Esophagus muscularis mucosa (tissue), 4 donors: ENCODE results near the gene SNRPD1. TPM values are rescaled to one million over a fixed set of nuclear protein-coding genes. Genes with fewer than 3 reads are reported as not detected.

Source experiments
- small RNA-seq, 3 donors: library from RNA; depleted of rRNA; stranded (forward); fragments of <200 nt; gene quantifications; one replicate each; pipeline ENCODE3, GENCODE V24; 2016
- total RNA-seq, 4 donors: library from RNA; depleted of rRNA; stranded (reverse); fragments of >200 nt; gene quantifications; one replicate each; pipeline versions ENCODE4 v1.1.0 to v1.2.1, GENCODE V29; 2016

The SNRPD1 gene
- total RNA-seq, 4 donors from 2014 or later, result 7.1 to 8.8 (median 8.1) TPM

Small RNAs within 50 kb of the gene (small RNA-seq; reads per million reads assigned to genes)
- 0 reads per million in 3 donors for gene MIR320C1

Other genes starting within 250 kb of the SNRPD1 start
- gene ESCO1, start 11.6 kb upstream of the SNRPD1 start, total RNA-seq, result 10 to 100 TPM; 12.6 to 19.5 (median 15.0) TPM
- 1 to 10 TPM; 5.1 to 8.3 (median 7.0) TPM for gene ABHD3, start 92.5 kb downstream of the SNRPD1 start, total RNA-seq
- gene MIB1, start 128.5 kb downstream of the SNRPD1 start, total RNA-seq, result 10 to 100 TPM; 36.0 to 55.3 (median 40.8) TPM